ENCODE measurements around the gene LEKR1. TPM values are rescaled to one million over a fixed set of nuclear protein-coding genes. Genes with fewer than 3 reads are reported as not detected.
"Not testable (repeated sequence)": the region's sequence is repeated elsewhere in the genome, so short reads cannot be mapped to it uniquely, and the experiment has no call there.

LEKR1 gene
- total RNA-seq, 1 experiment from 2014 or later, result 1.4 TPM

GRCh38 chr3:156806698-156807097 is 19.5 kb upstream of the LEKR1 start:
- DNase-seq (ENCODE audit: low read depth), result no peak

DNA sequence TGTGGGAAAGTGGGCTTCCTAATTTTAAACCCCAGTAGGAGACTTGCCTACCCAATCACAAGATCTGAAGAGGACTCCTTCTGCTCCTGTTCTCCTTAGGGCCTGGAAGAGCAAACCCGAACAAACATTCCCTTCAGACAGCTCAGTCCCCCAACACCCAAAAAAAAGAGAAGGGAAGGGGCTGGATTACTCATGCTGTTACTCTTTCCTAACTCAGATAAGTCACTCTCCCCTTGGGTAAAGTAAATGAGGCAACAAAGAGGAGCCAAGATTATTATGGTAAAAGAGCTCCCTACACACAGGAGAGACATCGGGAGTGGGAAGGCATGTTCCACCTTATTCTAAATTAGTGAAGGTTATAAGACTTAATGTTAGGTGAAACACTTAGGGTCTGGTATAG is 18.1 kb upstream of the LEKR1 start:
- peak; percentile 53 for DNase-seq (ENCODE audit: low read depth)

- DNase-seq (ENCODE audit: low read depth), result peak; percentile 27
Measured at GRCh38 chr3:156811089-156811862, 14.9 kb upstream of the LEKR1 start.

GRCh38 chr3:156812521-156813335 is 13.4 kb upstream of the LEKR1 start:
- DNase-seq (ENCODE audit: low read depth), result peak; percentile 55

GRCh38 chr3:156814295-156814694 is 11.9 kb upstream of the LEKR1 start:
- DNase-seq (ENCODE audit: low read depth), result no peak

DNA sequence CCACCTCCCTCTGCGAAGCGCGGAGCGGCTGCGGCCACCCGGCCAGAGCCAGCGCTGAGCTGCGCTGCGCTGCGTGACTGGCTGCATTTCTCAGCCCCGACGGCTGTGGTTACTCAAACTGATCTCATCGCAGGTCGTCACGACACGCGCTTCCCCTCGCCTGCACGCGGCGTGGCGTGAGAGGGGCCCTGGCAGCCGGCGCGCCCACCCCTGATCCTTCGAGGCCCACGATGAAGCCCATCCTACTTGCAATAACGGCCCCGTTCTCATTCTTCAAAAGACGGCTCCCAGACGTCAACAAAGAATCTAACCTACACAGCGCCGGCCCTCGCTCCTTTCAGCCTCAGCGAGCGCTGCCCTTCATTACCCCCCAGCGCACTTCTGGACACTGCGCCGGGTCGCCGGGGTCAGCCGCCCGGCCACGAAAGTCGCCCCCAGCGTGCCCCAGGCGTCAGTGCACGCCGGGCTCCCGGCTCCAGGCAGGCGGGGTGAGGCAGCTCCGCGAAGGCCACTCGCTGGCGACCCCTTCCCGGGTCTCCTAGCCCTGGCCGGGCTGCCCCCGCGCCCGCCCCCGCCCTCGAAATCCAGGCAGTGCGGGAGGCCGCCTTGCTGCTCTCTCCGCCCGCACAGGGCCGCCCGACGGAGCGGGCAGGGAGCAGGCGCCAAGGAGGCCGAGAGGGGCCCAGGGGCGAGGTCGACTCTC is 9.9 kb upstream of the LEKR1 start:
- no peak for DNase-seq (ENCODE audit: low read depth)

DNA sequence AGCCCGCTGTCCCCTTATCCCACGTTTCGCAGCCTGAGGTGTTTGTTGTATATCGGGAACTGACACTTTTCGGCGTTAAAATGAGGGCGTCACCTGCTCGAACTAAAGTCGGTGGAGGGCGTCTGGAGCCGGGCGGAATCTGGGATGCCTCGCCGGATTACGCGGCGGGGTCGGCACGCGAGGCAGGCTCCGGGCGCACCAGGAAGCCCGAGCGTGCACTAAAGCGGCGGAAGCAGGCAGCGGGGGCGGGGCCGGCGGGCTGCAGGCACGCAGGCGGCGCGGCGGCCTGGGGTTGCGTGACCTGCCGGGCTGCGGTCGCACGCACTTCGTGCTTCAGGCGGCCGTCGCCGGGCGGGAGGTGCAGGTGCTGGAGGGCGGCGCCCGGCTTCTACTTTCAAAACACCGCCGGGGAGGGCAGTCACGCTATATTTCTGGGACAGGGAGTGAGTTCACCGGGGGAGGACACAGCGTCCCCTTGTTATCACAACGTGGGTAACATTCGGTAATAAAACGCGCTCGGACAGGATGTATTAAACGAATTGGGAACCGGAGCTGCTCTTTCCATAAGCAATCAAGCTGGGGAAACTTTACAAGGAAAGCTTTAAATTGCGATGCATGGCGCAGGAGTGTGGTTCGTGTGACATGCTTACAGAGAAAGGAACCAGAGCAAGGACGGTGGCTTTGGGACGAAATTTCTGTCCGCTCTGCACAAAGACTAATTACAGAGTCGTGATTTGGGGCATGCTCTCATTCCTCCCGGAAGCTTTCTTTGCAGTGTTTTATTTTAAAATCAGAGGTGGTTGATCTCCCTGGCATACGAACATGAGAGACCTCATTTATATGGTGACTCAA is 9.1 kb upstream of the LEKR1 start:
- DNase-seq (ENCODE audit: low read depth), result peak; percentile 78

- DNase-seq (ENCODE audit: low read depth), result no peak
Measured at GRCh38 chr3:156817646-156818272, 8.4 kb upstream of the LEKR1 start.

GRCh38 chr3:156818273-156818651 is 7.9 kb upstream of the LEKR1 start:
- DNase-seq (ENCODE audit: low read depth), result peak; percentile 11

DNA sequence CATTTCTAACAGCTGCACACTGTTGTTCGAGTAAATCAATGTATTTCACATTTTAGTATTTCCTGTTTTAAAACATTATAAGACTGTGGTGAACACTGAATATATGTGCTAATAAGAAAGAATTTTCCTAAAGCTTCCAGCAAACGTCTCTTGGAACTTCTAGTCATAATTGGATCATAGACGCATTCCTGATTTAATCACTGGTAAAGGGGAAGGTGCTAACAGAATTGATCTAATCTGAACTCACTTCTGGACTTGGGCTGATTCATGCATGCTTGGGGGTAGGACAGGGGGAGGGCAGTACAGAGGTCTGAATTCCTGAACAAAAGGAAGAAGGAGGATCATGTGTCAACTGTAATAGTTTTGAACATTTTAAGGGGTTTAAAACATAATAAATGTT is 7.3 kb upstream of the LEKR1 start:
- peak; percentile 82 for DNase-seq (ENCODE audit: low read depth)

GRCh38 chr3:156819842-156820691 is 6.1 kb upstream of the LEKR1 start:
- no peak for DNase-seq (ENCODE audit: low read depth)

DNA sequence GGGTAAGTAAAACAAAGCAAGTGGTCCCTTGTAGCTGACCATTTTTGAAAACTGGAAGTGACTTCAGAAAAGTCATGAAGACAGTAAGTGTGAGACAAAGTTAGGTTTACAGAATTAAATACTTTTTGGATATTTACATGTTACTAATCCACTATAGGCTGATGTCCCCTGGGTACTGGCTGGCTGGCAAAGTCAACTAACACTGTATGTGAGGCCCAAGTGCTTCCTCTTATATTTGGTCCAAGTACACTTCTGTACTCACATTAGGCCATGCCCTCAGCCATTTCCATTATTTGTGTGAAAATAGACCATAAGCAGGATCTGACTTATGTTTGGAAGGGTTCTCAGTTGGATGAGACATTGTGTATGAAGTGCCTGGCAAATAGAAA is 5.5 kb upstream of the LEKR1 start:
- no peak for DNase-seq (ENCODE audit: low read depth)

DNA sequence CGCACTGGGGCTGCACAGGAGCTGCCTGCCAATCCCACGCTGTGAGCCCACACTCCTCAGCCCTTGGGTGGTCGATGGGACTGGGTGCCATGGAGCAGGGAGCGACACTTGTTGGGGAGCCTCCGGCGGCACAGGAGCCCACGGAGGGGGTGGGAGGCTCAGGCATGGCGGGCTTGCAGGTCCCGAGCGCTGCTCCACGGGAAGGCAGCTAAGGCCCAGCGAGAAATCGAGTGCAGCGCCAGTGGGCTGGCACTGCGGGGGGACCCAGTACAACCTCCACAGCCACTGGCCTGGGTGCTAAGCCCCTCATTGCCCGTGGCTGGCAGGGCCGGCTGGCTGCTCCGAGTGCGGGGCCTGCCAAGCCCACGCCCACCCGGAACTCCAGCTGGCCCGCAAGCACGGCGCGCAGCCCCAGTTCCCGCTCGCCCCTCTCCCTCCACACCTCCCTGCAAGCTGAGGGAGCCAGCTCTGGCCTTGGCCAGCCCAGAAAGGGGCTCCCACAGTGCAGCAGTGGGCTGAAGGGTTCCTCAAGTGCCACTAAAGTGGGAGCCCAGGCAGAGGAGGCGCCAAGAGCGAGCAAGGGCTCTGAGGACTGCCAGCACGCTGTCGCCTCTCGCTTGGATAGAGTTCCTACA is 3.4 kb upstream of the LEKR1 start:
- not testable (repeated sequence) for DNase-seq (ENCODE audit: low read depth)

DNA sequence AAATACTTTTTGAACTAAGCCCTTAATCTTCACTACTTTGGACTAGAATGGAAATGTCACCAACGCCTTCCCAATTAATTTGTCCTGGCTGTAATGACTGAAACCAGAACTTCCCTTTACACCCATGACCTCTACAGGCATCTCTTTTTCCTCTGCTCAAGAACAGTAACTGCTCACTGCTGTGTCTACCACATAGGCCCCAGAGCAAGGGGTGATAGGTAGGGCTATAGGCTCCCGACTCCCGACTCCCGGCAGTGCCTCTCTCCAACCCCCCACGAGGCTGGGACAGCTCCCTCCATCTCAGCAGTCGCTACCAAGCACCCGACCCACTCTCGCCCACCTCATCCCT is 384 bp upstream of the LEKR1 start:
- no peak for DNase-seq (ENCODE audit: low read depth)

DNA sequence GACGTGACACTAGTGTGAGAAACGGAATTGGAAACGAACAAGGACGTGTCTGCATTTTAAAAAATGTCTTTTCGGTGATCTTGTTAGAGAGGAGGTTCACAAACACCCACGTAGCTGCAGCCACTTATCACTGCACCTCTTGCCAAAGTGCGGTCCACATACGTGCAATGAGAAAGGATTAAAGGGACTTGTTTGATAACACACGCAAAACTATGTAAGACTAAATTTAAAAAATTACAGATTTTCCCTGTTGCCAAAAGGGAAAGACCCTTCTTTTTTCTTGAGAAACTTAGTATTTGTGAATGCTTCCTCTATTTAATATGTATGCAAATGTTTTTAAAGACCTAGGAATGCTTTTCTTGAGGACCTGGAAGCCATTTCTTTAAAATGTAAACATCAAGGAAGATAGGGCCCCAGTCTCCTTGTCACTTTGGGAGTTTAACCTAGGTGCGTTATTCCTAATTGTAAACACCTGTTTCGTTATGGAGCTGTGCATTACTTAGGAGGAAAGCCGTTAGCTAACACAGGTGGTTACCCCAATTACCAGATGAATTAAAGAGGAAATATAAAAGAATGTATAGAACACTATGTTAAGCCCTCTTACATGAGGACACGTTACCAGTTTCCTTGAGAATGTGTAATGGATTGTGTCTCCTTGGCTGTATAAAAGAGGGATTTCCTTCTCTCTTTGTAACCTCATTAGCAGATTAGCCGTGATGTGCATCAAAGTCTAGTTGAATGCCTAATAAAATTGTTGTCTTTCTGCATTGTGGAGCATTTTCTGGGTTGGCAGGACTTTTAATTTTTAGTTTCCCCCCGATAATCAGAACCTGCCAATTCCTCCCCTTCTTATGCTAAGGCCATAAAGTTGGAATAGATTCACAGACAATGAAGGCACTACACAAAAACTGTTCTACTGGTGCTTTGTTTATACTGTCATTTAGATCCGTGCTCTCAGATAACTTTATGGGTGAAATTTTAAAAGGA is 1.0 kb downstream of the LEKR1 start:
- no peak for DNase-seq (ENCODE audit: low read depth)

GRCh38 chr3:156831006-156831405 is 4.9 kb downstream of the LEKR1 start:
- no peak for DNase-seq (ENCODE audit: low read depth)

DNA sequence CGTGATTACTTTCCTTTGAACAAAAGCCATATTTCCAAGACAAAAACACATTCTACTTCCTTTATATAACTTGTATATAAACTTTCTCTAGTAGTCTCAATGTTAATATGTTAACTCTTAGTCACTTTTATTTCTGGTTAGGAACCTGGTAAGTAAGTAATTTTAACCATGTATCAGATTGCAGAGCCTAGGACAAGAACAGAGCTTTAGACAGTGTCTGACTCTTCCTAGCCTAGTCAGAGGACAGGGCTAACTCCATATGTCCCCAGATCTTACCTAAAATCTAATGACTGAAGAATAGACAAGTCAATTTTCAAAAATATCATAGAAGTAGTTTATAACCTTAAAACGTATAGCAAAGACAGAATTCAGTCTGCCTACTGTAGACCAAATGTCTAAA is 8.3 kb downstream of the LEKR1 start:
- DNase-seq (ENCODE audit: low read depth), result no peak

GRCh38 chr3:156834962-156835535 is 8.9 kb downstream of the LEKR1 start:
- no peak for DNase-seq (ENCODE audit: low read depth)

All from Daoy (cell line).